ENCODE results near the gene PRKAG3. TPM values are rescaled to one million over a fixed set of nuclear protein-coding genes. Genes with fewer than 3 reads are reported as not detected.
A peak's percentile ranks its signal among the peaks of the same experiment; 100 is the strongest.

PRKAG3 gene
- total RNA-seq, 1 donor from 2014 or later, result 0.14 TPM

- intact Hi-C loops (cut with micrococcal nuclease), result no loop called here
- Histone ChIP-seq H3K9me3 (replicated peaks) (no peaks in the 10 kb centered on the region), H3K4me1 (peaks cover 29% of the 10 kb centered on the region), H3K36me3 (no peaks in the 10 kb centered on the region), H3K4me3 (no peak overlapping the region), H3K27me3 (ENCODE audit: low read depth) (peaks cover 100% of the 10 kb centered on the region), H3K27ac (replicated peaks) (no peak overlapping the region)
- peak; percentile 13 for DNase-seq
- TF ChIP-seq CTCF (IDR thresholded peaks at IDR 0.05; ENCODE audit: borderline replicate concordance), result no peak
Observed at GRCh38 chr2:218878486-218878885, 46.9 kb upstream of the PRKAG3 start.

GRCh38 chr2:218877891-218878290, 46.3 kb upstream of the PRKAG3 start:
- Histone ChIP-seq H3K4me1 (peaks cover 29% of the 10 kb centered on the region), H3K4me3 (no peak overlapping the region), H3K27me3 (ENCODE audit: low read depth) (peaks cover 100% of the 10 kb centered on the region), H3K27ac (replicated peaks) (no peak overlapping the region), H3K36me3 (no peaks in the 10 kb centered on the region), H3K9me3 (replicated peaks) (no peaks in the 10 kb centered on the region)
- intact Hi-C loops (cut with micrococcal nuclease), result no loop called here
- no peak for TF ChIP-seq CTCF (IDR thresholded peaks at IDR 0.05; ENCODE audit: borderline replicate concordance)
- peak; percentile 7 for DNase-seq

- H3K27me3 ChIP-seq (ENCODE audit: low read depth), result peaks cover 100% of the 10 kb centered on the region
- H3K36me3 ChIP-seq, result no peaks in the 10 kb centered on the region
- no peak overlapping the region for H3K27ac ChIP-seq (replicated peaks)
- no peak for TF ChIP-seq CTCF (IDR thresholded peaks at IDR 0.05; ENCODE audit: borderline replicate concordance)
- intact Hi-C loops (cut with micrococcal nuclease), result no loop called here
- no peaks in the 10 kb centered on the region for H3K9me3 ChIP-seq (replicated peaks)
- H3K4me3 ChIP-seq, result no peak overlapping the region
- peak; percentile 5 for DNase-seq
- peaks cover 28% of the 10 kb centered on the region for H3K4me1 ChIP-seq
Observed at GRCh38 chr2:218877331-218877730, 45.7 kb upstream of the PRKAG3 start.

- Histone ChIP-seq H3K27me3 (ENCODE audit: low read depth) (peaks cover 100% of the 10 kb centered on the region), H3K4me1 (peaks cover 28% of the 10 kb centered on the region), H3K9me3 (replicated peaks) (no peaks in the 10 kb centered on the region), H3K27ac (replicated peaks) (no peak overlapping the region), H3K36me3 (no peaks in the 10 kb centered on the region), H3K4me3 (no peak overlapping the region)
- peak; percentile 52 for DNase-seq
- TF ChIP-seq CTCF (IDR thresholded peaks at IDR 0.05; ENCODE audit: borderline replicate concordance), result peak; percentile 94
- intact Hi-C loops (cut with micrococcal nuclease), result no loop called here
Observed at GRCh38 chr2:218876562-218877219, 45.1 kb upstream of the PRKAG3 start.

- Histone ChIP-seq H3K4me3 (no peak overlapping the region), H3K4me1 (peaks cover 35% of the 10 kb centered on the region), H3K9me3 (replicated peaks) (no peaks in the 10 kb centered on the region), H3K27me3 (ENCODE audit: low read depth) (peaks cover 100% of the 10 kb centered on the region), H3K36me3 (no peaks in the 10 kb centered on the region), H3K27ac (replicated peaks) (no peak overlapping the region)
- no peak for DNase-seq
- TF ChIP-seq CTCF (IDR thresholded peaks at IDR 0.05; ENCODE audit: borderline replicate concordance), result no peak
- intact Hi-C loops (cut with micrococcal nuclease), result no loop called here
Observed at GRCh38 chr2:218875692-218876246, 44.2 kb upstream of the PRKAG3 start.

All from left ventricle myocardium inferior (tissue), 1 donor.